G401.6 (cell line): ENCODE results near the gene ATP6V0D1.
"Not testable (repeated sequence)": the region's sequence is repeated elsewhere in the genome, so short reads cannot be mapped to it uniquely, and the experiment has no call there.

ENCODE experiments used
- FAIRE-seq: peaks from 2 replicates; lab custom pipeline; 2012; peaks lifted over from hg19 to GRCh38; lab: Jason Lieb, UNC

The ATP6V0D1 gene

GRCh38 chr16:67480833-67481560 lies at the start of gene ATP6V0D1:
Gene ATP6V0D1 (minus strand): TSS chr16:67481157. CDS start chr16:67481086, 71 bp downstream.
- peak; percentile 76 for FAIRE-seq

- FAIRE-seq, result no peak
These were observed 49.3 kb upstream of the ATP6V0D1 start for GRCh38 chr16:67530013-67530939.

DNA sequence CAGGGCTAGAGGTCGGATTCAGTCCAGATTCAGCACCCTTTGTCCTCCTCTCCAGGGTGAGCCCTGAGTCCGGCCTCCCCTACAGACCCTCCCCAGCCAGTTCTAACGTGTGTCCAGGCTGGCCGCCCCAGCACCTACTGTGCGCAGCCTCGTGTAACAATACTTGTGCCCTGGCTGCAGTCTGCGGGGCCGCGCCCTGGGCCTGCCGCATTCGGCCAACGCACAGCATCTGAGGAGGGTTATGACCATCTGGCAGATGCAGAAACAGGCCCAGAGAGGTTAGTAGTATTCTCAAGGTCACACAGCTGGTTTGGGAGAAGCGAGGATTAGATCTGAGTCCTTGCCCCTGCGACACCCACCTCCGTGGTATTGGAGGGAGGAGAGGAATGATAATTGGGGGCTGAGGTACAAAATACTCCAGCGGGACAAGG lies 48.6 kb upstream of the ATP6V0D1 start:
- no peak for FAIRE-seq

DNA sequence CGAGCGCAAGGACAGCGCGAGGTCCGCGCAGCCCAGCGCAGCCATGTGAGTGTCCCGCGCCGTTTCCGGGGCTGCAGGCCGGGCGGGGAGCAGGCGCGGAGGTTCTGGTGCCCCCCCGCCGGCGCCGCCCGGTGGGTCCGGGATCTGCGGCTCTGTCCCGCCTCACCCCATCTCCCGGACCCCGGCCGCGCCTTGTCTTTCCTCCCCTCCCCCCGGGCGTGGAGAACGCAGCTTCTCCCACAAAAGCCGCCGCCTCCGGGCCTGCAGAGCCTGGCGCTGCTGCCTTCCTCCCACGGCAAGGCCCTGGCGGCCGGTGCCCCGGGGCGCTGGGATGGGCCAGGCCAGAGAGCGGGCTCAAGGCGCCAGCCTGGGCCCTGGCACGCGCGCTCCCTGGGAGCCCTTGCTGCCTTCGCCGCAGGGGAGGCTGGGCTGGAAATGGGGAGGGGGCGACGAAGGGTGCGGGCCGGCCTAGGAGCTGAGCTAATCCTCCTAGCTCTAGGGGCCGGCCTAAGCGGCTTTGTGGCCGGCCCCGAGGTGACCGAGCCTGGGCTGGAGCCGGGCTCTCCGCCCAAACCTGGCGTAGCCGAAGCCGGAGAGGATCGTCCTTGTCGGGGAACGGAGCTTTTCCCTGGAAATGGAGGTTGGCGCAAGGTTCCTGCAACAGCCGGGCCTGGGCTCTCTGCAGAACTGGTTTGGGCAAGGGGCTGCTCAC lies 48.1 kb upstream of the ATP6V0D1 start:
- no peak for FAIRE-seq

- FAIRE-seq, result no peak
These were observed 47.4 kb upstream of the ATP6V0D1 start, which contains the start of gene RIPOR1 for GRCh38 chr16:67528222-67528869. Gene RIPOR1 (plus strand): TSS chr16:67528829. CDS start chr16:67538447, 9,618 bp downstream.

DNA sequence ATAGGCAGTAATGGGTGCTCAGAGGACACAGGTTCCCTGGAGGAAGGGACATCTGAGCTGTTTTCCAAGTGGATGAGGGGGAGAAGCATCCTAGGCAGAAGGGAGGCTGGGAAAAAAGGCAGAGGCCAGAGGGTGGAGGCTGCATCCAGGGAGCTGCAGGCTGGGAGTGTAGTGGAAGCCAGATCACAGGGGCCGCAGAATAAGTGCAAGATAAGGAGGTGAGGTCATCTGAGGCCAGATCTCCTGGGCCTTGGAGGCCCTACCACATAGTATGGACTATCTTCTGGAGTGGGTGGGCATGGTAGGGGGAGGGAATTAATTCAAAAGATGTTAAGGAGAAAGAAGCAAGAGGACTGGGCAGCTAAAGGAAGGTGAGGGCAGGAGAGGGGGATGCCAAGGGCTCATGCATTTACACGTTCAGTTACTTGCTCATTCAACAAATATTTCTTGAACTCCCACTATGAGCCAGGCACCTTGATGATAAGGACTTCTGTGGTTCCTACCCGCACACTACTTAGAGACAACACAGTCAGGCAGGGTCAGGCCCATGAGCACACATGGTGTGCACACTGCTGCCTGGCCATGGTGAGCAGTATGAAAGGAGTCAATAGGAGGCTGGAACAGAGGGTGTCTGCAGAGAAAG lies 45.3 kb upstream of the ATP6V0D1 start:
- no peak for FAIRE-seq

GRCh38 chr16:67525176-67525860 lies 44.4 kb upstream of the ATP6V0D1 start:
- FAIRE-seq, result no peak

DNA sequence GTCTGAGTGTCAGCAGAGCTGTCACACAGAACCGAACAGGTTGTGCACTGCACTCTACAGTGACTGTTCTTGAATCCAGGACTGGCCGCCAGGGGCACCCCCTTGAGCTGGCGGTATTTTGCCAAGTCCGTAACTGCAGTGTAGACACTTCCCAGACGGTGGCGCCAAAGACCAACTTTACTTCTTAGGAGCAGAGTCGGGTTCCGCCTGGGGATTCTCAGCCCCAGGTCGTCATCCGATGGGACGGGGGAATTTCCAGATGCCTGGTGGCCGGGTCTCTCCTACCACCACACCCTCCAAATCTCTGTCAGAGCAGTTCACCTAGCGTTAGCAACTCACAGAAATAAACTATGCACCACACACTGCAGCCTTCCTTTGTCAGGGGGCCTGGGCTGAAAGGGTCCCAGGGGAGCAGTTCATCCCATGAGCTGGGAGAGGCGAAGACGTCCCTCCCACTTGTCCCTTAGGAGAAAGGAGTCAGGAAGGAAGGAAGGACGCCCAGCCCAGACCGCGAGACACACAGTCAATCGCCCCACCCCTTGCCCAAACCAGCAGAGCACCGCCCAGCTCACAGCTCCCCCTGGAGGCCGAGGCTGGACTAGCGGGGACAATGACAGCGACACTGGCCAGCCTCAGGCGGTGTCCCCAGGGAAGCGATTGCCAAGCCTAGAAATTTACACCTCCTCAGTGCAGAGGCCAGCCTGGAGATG lies 40.3 kb upstream of the ATP6V0D1 start:
- peak; percentile 79 for FAIRE-seq

- no peak for FAIRE-seq
These were observed 38.3 kb upstream of the ATP6V0D1 start for GRCh38 chr16:67519242-67519641.

DNA sequence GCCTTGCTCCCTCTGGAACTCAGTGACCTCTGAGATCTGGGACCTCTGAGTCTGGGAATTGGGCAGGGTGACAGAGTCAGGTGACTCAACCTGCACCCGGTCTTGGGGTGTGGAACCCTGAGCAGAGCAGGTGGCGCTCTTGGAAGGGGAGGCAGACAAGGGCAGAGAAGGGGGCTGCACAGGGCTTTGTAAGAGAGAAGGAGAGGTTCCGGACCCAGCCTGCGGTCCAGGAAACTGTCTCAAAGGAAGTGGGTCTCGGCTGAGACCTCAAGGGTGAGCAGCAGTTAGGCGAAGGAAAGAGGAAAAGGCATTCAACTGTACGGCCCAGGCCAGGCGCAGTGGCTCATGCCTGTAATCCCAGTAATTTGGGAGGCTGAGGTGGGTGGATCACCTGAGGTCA lies 37.7 kb upstream of the ATP6V0D1 start:
- FAIRE-seq, result no peak

GRCh38 chr16:67517661-67518423 lies 36.9 kb upstream of the ATP6V0D1 start:
- FAIRE-seq, result no peak

DNA sequence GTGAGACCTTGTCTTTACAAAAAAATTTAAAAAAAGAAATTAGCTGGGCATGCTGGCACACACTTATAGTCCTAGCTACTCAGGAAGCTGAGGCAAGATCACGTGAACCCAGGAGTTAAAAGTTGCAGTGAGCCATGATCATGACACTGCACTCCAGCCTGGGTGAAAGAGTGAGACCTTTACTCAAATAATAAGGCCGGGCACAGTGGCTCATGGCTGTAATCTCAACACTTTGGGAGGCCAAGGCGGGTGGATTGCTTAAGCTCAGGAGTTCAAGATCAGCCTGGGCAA lies 36.1 kb upstream of the ATP6V0D1 start:
- no peak for FAIRE-seq

DNA sequence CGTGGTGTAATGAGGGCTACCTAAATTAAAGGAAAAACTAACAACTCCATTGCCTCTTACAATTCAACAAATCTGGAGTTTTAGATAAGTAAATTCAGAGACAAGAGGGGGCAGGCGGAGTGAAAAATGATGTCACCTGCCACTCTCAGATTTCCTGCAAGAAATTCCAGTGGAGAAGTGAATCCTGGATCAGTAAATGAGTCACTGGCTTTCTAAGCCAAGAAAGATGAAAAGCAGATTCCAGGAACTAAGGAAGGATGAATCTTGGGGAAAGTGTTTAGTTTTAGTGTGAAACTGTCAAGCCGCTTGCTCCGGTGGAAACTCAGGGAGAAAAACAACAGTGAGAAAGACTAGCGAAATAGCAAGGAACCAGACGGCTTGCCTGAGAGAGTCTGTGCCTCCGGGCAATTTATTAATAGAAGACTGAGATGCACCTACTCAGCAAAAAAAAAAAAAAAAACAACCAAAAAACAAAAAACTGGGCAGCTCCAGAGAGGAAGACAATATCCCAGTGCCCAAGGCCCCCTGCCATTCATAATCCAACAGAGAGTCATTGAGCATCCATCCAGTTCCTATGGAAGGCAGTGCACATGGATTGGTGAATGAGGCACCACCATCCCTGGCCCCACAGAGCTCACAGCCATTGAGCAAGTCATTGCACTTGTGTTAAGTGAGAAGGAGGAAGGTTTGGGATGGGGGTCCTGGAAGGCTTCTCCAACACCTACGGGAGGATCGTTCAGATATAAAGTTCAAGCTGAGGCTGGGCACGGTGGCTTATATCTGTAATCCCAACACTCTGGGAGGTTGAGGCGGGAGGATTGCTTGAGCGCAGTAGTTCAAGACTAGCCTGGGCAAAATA lies 35.6 kb upstream of the ATP6V0D1 start:
- FAIRE-seq, result no peak

- FAIRE-seq, result no peak
These were observed 33.4 kb upstream of the ATP6V0D1 start for GRCh38 chr16:67514382-67514828.

- not testable (repeated sequence) for FAIRE-seq
These were observed 32.9 kb upstream of the ATP6V0D1 start for GRCh38 chr16:67513892-67514291.

DNA sequence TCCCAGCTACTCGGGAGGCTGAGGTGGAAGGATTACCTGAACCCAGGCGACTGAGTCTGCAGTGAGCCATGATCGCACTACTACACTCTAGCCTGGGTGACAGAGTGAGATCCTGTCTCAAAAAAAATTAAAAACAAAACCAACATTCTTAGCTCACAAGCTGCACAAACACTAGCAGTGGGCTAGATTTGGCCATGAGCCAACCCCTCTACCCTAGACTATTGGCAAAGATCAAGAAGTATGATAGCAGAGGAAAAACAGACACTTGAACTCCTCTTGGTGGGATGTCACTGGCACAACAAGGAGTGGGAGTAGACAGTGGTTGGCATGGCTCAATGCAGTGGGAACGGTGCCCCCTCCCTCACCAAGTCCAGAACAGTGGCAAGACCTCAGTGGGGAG lies 28.1 kb upstream of the ATP6V0D1 start:
- FAIRE-seq, result no peak

DNA sequence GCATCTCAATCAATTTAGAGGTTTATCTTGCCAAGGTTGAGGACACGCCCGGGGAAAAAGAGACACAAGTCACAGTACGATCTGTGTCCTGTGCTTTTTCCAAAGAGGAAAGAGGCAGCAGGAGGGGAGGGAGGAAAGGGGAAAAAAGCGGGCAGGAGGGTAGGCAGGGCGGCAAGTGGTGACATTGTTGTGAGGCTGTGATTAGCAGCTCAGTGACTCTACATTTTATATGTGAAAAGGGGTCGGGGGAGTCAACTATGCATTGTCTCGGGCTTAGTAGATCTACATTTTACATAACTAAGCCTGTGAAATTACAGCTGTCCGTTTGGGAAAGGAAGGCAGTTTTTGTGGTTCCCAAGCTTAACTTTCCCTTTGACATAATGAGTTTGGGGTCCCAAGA lies 25.5 kb upstream of the ATP6V0D1 start:
- no peak for FAIRE-seq
